DMS79 (cell line): ENCODE measurements around the gene LAMTOR4.
"Not testable (repeated sequence)": the region's sequence is repeated elsewhere in the genome, so short reads cannot be mapped to it uniquely, and the experiment has no call there.

Source experiments
- DNase-seq: peaks from one replicate; lab custom pipeline; 2025; lab: John Stamatoyannopoulos, UW

The LAMTOR4 gene

GRCh38 chr7:100122568-100122967 is 26.1 kb upstream of the LAMTOR4 start:
- DNase-seq: no peak

DNA sequence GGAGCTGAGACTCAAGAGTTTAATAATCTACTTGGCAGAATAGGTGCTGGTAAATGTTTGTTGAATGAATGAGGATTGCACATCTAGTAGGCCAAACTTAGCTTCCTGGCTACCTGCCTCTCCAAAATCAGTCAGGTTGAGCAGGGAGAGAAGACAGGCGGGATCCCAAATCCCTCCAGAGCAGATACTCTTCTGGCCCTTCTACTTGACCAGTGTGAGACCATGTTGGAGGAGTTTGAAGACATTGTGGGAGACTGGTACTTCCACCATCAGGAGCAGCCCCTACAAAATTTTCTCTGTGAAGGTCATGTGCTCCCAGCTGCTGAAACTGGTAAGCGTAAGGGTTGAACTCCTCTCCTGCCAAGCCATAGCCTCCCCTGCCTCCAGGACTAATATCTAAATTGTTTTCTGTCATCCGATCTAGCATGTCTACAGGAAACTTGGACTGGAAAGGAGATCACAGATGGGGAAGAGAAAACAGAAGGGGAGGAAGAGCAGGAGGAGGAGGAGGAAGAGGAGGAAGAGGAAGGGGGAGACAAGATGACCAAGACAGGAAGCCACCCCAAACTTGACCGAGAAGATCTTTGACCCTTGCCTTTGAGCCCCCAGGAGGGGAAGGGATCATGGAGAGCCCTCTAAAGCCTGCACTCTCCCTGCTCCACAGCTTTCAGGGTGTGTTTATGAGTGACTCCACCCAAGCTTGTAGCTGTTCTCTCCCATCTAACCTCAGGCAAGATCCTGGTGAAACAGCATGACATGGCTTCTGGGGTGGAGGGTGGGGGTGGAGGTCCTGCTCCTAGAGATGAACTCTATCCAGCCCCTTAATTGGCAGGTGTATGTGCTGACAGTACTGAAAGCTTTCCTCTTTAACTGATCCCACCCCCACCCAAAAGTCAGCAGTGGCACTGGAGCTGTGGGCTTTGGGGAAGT is 24.2 kb upstream of the LAMTOR4 start:
- DNase-seq: no peak

- no peak for DNase-seq
These were observed 22.3 kb upstream of the LAMTOR4 start for GRCh38 chr7:100126239-100126930.

DNA sequence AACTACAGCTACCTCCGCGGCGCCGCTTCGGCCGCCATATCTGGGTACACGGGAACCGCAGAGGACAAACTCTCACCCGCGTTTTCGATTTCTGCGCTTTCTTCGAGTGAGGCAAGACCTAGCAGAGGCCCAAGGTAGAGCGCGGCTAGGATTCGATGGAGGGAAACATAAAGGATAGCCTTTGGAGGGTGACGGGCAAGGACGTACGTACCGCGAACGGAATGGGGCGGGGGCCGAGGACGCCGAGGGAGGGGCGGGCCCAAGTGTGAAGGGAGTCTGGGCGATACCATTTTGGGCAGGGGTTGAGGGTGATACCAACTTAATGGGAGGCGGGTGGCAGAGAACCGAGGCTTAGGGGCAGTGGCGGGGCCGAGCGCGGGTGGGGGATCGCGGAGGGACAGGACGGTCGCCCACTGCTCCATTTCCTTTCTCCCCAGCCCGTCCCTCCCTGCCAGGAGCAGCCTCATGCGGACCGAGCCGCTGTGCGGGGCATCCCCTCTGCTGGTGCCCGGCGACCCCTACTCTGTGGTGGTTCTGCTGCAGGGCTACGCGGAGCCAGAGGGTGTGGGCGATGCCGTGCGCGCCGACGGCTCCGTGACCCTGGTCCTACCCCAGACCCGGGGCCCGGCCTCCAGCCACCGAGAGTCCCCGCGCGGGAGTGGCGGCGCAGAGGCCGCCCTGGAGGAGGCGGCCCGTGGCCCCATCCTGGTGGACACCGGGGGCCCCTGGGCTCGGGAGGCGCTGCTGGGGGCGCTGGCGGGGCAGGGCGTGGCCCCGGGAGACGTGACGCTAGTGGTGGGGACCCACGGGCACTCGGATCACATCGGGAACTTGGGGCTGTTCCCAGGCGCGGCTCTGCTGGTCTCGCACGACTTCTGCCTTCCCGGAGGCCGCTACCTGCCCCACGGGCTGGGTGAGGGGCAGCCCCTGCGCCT is 21.5 kb upstream of the LAMTOR4 start, which contains the start of gene MBLAC1:
TSS of gene MBLAC1 (plus strand) at position 37 of the 935 bp plus-strand sequence. CDS start at position 466, 429 bp downstream.
- DNase-seq: peak; percentile 79

DNA sequence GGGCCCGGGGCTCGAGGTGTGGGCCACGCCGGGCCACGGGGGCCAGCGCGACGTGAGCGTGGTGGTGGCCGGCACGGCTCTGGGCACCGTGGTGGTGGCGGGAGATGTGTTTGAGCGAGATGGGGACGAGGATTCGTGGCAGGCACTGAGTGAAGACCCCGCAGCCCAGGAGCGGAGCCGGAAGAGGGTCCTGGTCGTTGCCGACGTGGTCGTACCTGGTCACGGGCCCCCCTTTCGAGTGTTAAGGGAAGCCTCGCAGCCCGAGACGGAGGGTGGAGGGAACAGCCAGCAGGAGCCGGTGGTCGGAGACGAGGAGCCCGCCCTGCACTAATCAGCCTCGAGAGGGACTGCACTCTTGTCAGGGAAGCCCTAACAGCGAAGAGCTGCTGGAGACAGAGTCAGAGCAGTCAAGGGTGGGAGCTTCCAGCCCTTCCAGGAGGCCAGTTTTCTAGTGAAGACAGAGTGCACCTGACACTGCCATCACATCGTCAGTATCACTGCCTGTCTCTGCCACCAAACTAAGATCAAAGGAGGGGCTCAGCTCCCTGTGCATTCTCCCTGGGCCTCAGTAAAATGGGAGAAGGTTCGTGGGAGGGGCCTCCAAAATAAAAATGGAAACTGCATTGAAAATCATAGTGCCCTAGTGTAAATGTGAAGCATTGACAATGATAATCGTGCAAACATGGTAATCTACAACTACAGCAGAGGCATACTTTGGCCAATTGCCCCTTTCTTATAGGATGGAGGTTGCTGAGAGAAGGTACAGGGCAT is 20.7 kb upstream of the LAMTOR4 start:
- DNase-seq: peak; percentile 31

- no peak for DNase-seq
These were observed 20.1 kb upstream of the LAMTOR4 start for GRCh38 chr7:100128637-100128963.

DNA sequence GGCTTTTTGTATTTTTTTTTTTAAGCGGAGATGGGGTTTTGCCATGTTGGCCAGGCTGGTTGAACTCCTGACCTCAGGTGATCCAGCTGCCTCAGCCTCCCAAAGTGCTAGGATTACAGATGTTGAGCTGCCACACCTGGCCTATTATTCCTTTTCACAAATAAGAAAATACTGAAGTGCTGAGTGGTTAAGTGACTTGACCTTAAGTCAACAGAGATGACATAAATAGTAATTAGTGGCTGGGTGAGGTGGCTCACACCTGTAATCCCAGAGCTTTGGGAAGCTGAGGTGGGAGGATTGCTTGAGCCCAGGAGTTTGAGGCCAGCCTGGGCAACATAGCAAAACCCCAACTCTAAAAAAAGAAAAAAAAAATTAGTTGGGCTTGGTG is 18.5 kb upstream of the LAMTOR4 start:
- not testable (repeated sequence) for DNase-seq

DNA sequence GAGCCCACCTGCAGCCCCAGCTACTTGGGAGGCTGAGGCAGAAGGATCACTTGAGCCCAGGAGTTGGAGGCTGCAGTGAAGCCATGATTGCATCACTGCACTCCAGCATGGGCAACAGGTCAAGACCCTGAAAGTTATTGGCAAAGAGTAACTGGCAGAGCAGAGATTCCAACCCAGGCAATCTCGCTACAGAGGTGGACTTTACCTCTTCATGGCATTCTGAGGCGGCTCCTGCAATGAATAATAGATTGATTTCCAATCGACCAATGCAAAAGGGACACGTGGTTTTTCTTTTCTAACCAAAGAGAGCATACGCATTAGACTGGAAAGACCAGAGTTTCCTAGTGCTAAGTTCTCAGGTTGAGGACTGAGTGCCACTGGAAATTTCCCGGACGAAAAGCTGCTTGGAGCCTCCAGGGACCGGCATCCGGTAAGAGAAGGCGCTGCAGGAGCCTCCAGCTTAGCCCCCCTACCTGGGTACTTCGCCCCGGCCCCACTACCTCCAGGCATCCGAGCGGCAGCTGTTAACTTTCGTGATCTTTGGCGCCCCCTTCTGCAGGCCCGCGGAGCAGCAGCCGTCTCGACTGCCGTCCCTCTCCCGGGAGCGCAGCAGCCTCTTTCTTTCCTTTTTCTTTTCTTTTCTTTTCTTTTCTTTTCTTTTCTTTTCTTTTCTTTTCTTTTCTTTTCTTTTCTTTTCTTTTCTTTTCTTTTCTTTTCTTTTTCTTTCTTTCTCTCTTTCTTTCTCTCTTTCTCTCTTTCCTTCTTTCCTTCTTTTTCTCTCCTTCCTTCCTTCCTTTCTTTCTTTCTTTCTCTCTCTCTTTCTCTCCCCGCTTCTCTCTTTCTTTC is 17.9 kb upstream of the LAMTOR4 start:
- DNase-seq: peak; percentile 54

GRCh38 chr7:100132126-100132525 is 16.6 kb upstream of the LAMTOR4 start:
- DNase-seq: no peak

DNA sequence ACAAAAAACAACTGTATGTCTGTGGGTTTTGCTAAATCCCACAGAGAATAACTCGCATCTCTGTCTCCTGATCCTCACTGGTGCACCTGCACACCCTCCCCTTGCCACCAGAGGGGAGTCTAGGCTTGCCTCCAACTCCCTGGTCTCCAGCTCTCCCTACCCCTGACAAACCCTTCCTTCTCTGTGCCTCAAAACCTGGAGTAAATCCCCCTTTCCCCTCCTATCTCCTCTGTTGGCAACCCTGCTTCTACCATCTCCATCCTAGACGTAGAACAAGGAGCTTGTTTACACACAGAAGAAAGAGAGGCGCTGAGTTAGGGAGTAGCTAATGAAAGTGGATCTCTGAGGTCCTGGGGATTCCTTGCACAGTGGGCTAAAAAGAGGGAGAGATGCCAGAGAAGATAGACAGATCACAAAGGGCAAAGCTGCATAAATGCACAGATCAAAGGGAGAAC is 16.0 kb upstream of the LAMTOR4 start:
- peak; percentile 37 for DNase-seq

- no peak for DNase-seq
These were observed 10.6 kb upstream of the LAMTOR4 start for GRCh38 chr7:100137851-100138760.

DNA sequence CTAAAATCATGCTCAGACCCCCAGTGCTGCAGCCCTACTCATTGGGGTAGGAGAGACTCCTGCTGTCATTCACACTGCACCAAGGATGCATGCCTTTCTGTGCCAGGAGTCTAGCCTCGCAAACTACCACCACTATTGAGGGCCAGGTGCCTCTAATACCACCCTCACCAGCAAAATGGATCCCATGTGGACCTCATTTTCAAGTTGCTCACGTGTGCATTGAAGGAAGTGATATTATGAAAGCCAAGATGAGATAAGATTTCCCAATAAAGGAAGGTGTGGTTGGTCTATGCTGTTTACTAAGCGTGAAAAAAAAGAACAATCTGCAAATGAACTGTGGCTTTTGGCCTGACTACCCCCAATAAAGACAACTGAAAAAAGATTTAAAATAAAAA is 7.2 kb upstream of the LAMTOR4 start:
- DNase-seq: no peak

DNA sequence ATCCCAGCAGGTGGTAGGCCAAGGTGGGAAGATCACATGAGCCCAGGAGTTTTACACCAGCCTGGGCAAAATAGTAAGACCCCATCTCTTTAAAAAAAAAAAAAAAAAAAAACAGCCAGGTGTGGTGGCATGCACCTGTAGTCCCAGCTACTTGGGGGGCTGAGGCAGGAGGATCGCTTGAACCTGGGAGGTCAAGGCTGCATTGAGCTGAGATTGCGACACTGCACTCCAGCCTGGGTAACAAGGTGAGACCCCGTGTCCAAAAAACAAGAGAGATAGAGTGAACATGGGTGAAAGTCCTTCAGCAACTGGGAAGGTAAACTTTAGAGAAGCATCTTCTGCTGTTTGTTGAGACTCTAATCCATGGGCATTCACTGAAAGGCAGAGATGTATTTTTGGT is 6.3 kb upstream of the LAMTOR4 start:
- DNase-seq: no peak

DNA sequence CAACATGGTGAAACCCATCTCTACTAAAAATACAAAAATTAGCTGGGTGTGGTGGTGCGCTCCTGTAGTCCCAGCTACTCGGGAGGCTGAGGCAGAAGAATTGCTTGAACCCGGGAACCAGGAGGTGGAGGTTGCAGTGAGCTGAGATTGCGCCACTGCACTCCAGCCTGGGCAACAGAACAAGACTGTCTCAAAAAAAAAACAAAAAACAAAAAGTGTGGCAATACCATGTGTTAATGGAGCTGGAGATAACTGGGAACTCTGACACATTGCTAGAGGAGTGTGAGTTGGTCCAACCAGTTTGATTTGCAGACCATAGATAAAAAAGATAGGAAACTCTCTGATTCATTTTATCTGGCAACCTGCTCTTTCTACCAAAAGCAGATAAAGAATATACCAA is 2.4 kb upstream of the LAMTOR4 start:
- not testable (repeated sequence) for DNase-seq

DNA sequence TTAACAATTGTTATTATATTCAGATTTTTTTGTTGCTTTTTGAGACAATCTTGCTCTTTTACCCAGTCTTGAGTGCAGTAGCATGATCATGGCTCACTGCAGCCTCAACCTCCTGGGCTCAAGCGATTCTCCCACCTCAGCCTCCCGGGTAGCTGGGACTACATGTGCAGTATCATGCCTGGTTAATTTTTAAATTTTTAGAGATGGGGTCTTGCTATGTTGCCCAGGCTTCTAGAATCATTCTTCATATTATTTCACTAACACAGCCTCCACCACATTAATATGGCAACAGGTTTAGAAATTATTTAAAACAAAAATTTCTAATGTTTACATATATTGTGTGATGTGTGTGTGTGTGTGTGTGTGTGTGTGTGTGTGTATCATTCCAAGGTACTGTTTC is 1.4 kb upstream of the LAMTOR4 start:
- no peak for DNase-seq

DNA sequence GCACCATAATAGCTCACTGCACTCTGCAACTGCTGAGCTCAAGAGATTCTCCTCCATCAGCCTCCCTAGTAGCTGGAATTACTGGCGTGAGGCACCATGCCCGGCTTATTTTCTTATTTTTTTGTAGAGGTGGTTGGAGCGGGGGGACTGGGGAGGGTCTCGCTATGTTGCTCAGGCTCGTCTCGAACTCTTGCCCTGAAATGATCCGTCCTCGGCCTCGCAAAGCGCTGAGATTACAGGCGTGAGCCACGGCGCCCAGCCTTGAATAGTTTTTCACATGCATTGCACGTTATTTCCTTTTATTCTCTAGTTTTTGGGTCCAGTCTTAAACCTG is 526 bp upstream of the LAMTOR4 start:
- DNase-seq: no peak

GRCh38 chr7:100152404-100152803 is 3.7 kb downstream of the LAMTOR4 start:
- DNase-seq: no peak

- no peak for DNase-seq
These were observed 4.4 kb downstream of the LAMTOR4 start for GRCh38 chr7:100152937-100153666.
